H9 (cell line): ENCODE data around the gene TMEM178B. TPM values are rescaled to one million over a fixed set of nuclear protein-coding genes. Genes with fewer than 3 reads are reported as not detected.

Experiments used
- DNase-seq: peaks from one replicate; pipeline ENCODE4 v3.0.0-alpha.2; 2017
- H2AFZ ChIP-seq: one replicate; pipeline ENCODE4 v1.6.1; 2013; ENCODE audit warnings: mild to moderate bottlenecking, low read length, control low read depth, moderate library complexity
- H2AK5ac ChIP-seq: 2 replicates; pipeline ENCODE4 v1.6.1; 2013; ENCODE audit warnings: low read length, control low read depth, mixed read lengths; ENCODE audit not compliant: insufficient read length
- H2BK120ac ChIP-seq: one replicate; pipeline ENCODE4 v1.6.1; 2013; ENCODE audit warnings: low read depth, mild to moderate bottlenecking, low read length, control low read depth, inconsistent platforms; ENCODE audit not compliant: poor library complexity, severe bottlenecking
- H2BK12ac ChIP-seq: 2 replicates; pipeline ENCODE4 v1.6.1; 2013; ENCODE audit warnings: low read length, control low read depth, mixed read lengths, low read depth; ENCODE audit not compliant: insufficient read length
- H2BK15ac ChIP-seq: 2 replicates; pipeline ENCODE4 v1.6.1; 2013; ENCODE audit warnings: low read depth, low read length, control low read depth
- H2BK20ac ChIP-seq: one replicate; pipeline ENCODE4 v1.6.1; 2013; ENCODE audit warnings: low read depth, mild to moderate bottlenecking, low read length, control low read depth, inconsistent platforms; ENCODE audit not compliant: poor library complexity, severe bottlenecking
- H2BK5ac ChIP-seq: 2 replicates; pipeline ENCODE4 v1.6.1; 2013; ENCODE audit warnings: low read length, control low read depth, mixed read lengths; ENCODE audit not compliant: insufficient read length
- H3K14ac ChIP-seq: 2 replicates; pipeline ENCODE4 v1.6.1; 2013; ENCODE audit warnings: low read length, control low read depth; ENCODE audit not compliant: insufficient read depth
- H3K18ac ChIP-seq: 2 replicates; pipeline ENCODE4 v1.6.1; 2013; ENCODE audit warnings: low read depth, mild to moderate bottlenecking, mixed read lengths, low read length, control low read depth; ENCODE audit not compliant: insufficient read length
- H3K23ac ChIP-seq: 2 replicates; pipeline ENCODE4 v1.6.1; 2013; ENCODE audit warnings: low read length, control low read depth, mixed read lengths, low read depth; ENCODE audit not compliant: insufficient read length
- H3K23me2 ChIP-seq: 2 replicates; pipeline ENCODE4 v1.6.1; 2013; ENCODE audit warnings: low read depth, mild to moderate bottlenecking, mixed read lengths, low read length, control low read depth; ENCODE audit not compliant: insufficient read length, poor library complexity, severe bottlenecking
- H3K27ac ChIP-seq: 2 replicates; pipeline ENCODE4 v1.5.1; 2013; ENCODE audit warnings: low read length, control low read depth, mixed read lengths, low read depth; ENCODE audit not compliant: insufficient read length
- H3K27me3 ChIP-seq: 2 replicates; pipeline ENCODE4 v1.6.1; 2013; ENCODE audit warnings: low read length, control low read depth, inconsistent platforms; ENCODE audit not compliant: insufficient read depth
- H3K4ac ChIP-seq: 2 replicates; pipeline ENCODE4 v1.6.1; 2013; ENCODE audit warnings: low read depth, mild to moderate bottlenecking, control low read depth, inconsistent platforms, low read length, moderate library complexity
- H3K4me1 ChIP-seq: 2 replicates; pipeline ENCODE4 v1.6.1; 2013; ENCODE audit warnings: low read length, control low read depth, inconsistent platforms; ENCODE audit not compliant: insufficient read depth
- H3K4me2 ChIP-seq: 2 replicates; pipeline ENCODE4 v1.6.1; 2013; ENCODE audit warnings: low read length, control low read depth, mixed read lengths; ENCODE audit not compliant: insufficient read length, insufficient read depth
- H3K56ac ChIP-seq: 2 replicates; pipeline ENCODE4 v1.6.1; 2013; ENCODE audit warnings: low read depth, mild to moderate bottlenecking, mixed read lengths, low read length, control low read depth; ENCODE audit not compliant: insufficient read length
- H3K79me1 ChIP-seq: 2 replicates; pipeline ENCODE4 v1.6.1; 2013; ENCODE audit warnings: low read depth, mild to moderate bottlenecking, moderate library complexity, low read length, control low read depth, inconsistent platforms; ENCODE audit not compliant: insufficient read depth, poor library complexity, severe bottlenecking
- H3K79me2 ChIP-seq: 2 replicates; pipeline ENCODE4 v1.6.1; 2013; ENCODE audit warnings: low read length, control low read depth, inconsistent platforms; ENCODE audit not compliant: insufficient read depth
- H3K9ac ChIP-seq: 2 replicates; pipeline ENCODE4 v1.6.1; 2013; ENCODE audit warnings: low read length, control low read depth, mixed read lengths; ENCODE audit not compliant: insufficient read length; ENCODE audit errors: extremely low read depth
- H3K9me3 ChIP-seq: one replicate; pipeline ENCODE4 v1.6.1; 2013; ENCODE audit warnings: low read depth, low read length, inconsistent platforms; ENCODE audit not compliant: control insufficient read depth
- H3T11ph ChIP-seq: one replicate; pipeline ENCODE4 v1.6.1; 2013; ENCODE audit warnings: mild to moderate bottlenecking, low read length, control low read depth, inconsistent platforms
- H4K20me1 ChIP-seq: one replicate; pipeline ENCODE4 v1.6.1; 2013; ENCODE audit not compliant: control insufficient read depth, insufficient read length, insufficient read depth
- H4K5ac ChIP-seq: 2 replicates; pipeline ENCODE4 v1.6.1; 2013; ENCODE audit warnings: low read depth, mild to moderate bottlenecking, mixed read lengths, low read length, control low read depth; ENCODE audit not compliant: insufficient read length
- H4K8ac ChIP-seq: replicated peaks from 2 replicates; pipeline ENCODE4 v1.6.1; 2013; ENCODE audit warnings: low read length, control low read depth, mixed read lengths, low read depth; ENCODE audit not compliant: insufficient read length
- H4K91ac ChIP-seq: 2 replicates; pipeline ENCODE4 v1.6.1; 2013; ENCODE audit warnings: low read depth, mild to moderate bottlenecking, moderate library complexity, mixed read lengths, low read length, control low read depth; ENCODE audit not compliant: insufficient read length
- H3K27ac Mint-ChIP-seq, 3 experiments: 2 replicates in 2 of 3; 3 replicates in 1 of 3; pipeline ENCODE4 v1.8.0; 2020 to 2021; ENCODE audit warnings: mixed read lengths in 3 of 3, mild to moderate bottlenecking in 1 of 3, moderate library complexity in 1 of 3
- H3K27me3 Mint-ChIP-seq: 2 replicates; pipeline ENCODE4 v1.8.0; 2021; ENCODE audit warnings: low read depth, mild to moderate bottlenecking, moderate library complexity, mixed read lengths
- H3K36me3 Mint-ChIP-seq, 3 experiments: 2 replicates in 2 of 3; 3 replicates in 1 of 3; pipeline ENCODE4 v1.8.0; 2020 to 2021; ENCODE audit warnings: low read depth in 3 of 3, mixed read lengths in 3 of 3; ENCODE audit not compliant: insufficient read depth in 1 of 3
- H3K4me1 Mint-ChIP-seq, 2 experiments: 2 replicates each; pipeline ENCODE4 v1.8.0; 2020; ENCODE audit warnings: mixed read lengths in 2 of 2
- H3K4me3 Mint-ChIP-seq, 2 experiments: 2 replicates in 1 of 2; 3 replicates in 1 of 2; pipeline ENCODE4 v1.8.0; 2020 to 2021; ENCODE audit warnings: mild to moderate bottlenecking in 2 of 2, mixed read lengths in 2 of 2, moderate library complexity in 1 of 2
- H3K9me3 Mint-ChIP-seq, 2 experiments: 2 replicates in 1 of 2; 3 replicates in 1 of 2; pipeline ENCODE4 v1.8.0; 2020; ENCODE audit warnings: mild to moderate bottlenecking in 2 of 2, mixed read lengths in 2 of 2, moderate library complexity in 1 of 2
- CTCF ChIP-seq: fragments of 200-600 bp; sonication (generic); conservative IDR thresholded peaks from 3 replicates; pipeline ENCODE4 v1.8.0; 2021; ENCODE audit warnings: antibody characterized with exemption, mild to moderate bottlenecking
- WGBS: extraction: QIAGEN DNeasy Blood & Tissue Kit; methylation state at CpG from one replicate; pipeline ENCODE4 v1.1.7; 2013; ENCODE audit warnings: missing lambda C conversion rate, low lambda C conversion rate, mixed read lengths; ENCODE audit not compliant: insufficient read length; ENCODE audit errors: extremely low coverage; 5-methylcytosine and 5-hydroxymethylcytosine counted together
- total RNA-seq: library from RNA; stranded (reverse); gene quantifications from 2 replicates; pipeline ENCODE4 v1.2.1, GENCODE V29; 2021

Gene TMEM178B
- total RNA-seq, 1 experiment from 2014 or later = 11.3 TPM

GRCh38 chr7:141344153-141344935 lies 270.5 kb downstream of the TMEM178B start:
- Histone ChIP-seq H2BK15ac (no peak overlapping the region), H3K4me1 (peaks cover 5% of the 10 kb centered on the region), H3T11ph (no peak overlapping the region), H3K27me3 (no peaks in the 10 kb centered on the region), H4K5ac (no peak overlapping the region), H2AK5ac (no peak overlapping the region), H4K20me1 (no peaks in the 10 kb centered on the region), H2BK5ac (no peak overlapping the region), H3K18ac (no peak overlapping the region), H3K9ac (no peak overlapping the region), H3K4me2 (no peak overlapping the region), H3K79me2 (no peaks in the 10 kb centered on the region), H3K23me2 (no peaks in the 10 kb centered on the region), H3K23ac (no peak overlapping the region), H3K56ac (no peak overlapping the region), H4K8ac (no peak overlapping the region), H3K79me1 (no peaks in the 10 kb centered on the region), H2BK20ac (no peak overlapping the region), H2AFZ (no peak overlapping the region), H3K14ac (no peak overlapping the region), H3K27ac (no peak overlapping the region), H3K4ac (no peak overlapping the region), H3K9me3 (no peaks in the 10 kb centered on the region), H2BK120ac (no peak overlapping the region), H2BK12ac (no peak overlapping the region), H4K91ac (no peak overlapping the region)
- no peak overlapping the region for H3K27ac Mint-ChIP-seq
- H3K27me3 Mint-ChIP-seq = no peaks in the 10 kb centered on the region
- no CpG with 5 or more reads among the region's 3 CpGs for WGBS
- H3K36me3 Mint-ChIP-seq = no peaks in the 10 kb centered on the region; a peak in 1 of 7 replicates
- peaks cover 9 to 10% of the 10 kb centered on the region in 2 experiments; a peak in 3 of 4 replicates for H3K4me1 Mint-ChIP-seq
- TF ChIP-seq CTCF = no peak
- no peak for DNase-seq
- no peak overlapping the region for H3K4me3 Mint-ChIP-seq
- H3K9me3 Mint-ChIP-seq = no peaks in the 10 kb centered on the region
